Activated CD4-positive, alpha-beta T cell treated with anti-CD3 and anti-CD28 coated beads for 48 hours (primary cell): ENCODE data around the gene RPTN.
"Not testable (repeated sequence)": the region's sequence is repeated elsewhere in the genome, so short reads cannot be mapped to it uniquely, and the experiment has no call there.

Experiments
- DNase-seq: peaks from one replicate; pipeline ENCODE4 v3.0.0-alpha.2; 2020

Gene RPTN

DNA sequence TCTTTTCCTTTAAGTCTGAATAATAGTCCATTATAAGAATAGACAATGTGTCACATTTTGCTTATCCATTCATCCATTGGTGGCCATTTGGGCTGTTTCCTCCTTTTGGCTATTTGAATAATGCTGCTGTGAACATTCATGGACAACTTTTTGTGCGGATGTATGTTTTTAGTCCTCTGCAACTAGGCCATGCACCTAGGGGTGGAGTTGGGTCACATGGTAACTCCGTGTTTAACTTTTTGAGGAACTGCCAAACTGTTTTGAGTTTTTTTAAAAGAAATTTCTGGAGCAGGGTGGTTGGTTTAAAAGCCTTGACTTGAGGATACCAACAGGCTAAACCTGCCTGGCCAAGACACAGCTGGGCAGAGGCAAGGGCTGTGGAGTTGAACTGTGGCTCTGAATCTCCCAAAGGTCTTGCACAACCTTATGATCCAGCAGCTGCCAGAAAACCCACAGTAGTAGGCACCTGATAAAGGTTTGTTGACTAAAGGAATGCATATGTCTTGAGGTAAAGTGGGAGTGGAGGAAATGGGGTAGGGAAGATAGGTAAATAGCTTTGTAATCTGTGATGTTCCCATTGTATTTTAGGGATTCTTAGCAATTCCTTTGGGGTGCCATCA lies 5.6 kb upstream of the RPTN start:
- no peak for DNase-seq

DNA sequence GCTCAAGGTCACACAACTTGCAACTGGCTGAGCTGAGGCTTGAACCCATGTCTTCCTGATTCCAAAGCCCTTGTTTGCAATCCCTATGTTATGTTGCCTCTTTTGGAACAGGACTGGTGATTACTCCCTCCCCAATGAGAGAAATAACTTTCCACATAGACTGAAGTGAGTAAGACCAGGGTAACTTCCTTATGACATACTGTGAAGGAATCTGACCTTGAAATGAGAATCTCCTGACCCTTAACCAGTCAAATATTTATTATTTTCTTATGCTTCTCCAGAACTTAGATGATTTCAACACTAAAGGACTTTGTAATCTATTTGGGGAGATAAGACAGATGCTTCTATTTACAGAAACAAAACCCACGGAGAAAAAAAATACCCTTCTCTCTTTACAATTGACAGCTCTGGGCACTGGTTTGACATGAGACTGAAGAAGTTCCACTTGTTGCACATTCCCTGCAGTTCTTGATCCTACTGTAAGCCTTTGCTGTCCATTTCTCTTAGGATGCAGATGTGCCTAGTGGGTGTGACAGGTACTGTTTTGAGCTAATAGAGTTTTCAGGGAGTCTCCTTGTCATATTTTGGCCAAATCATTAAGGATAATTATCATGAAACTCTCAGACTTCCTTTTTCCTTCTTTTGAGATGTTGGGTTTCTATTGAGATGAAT lies 3.9 kb upstream of the RPTN start:
- no peak for DNase-seq

DNA sequence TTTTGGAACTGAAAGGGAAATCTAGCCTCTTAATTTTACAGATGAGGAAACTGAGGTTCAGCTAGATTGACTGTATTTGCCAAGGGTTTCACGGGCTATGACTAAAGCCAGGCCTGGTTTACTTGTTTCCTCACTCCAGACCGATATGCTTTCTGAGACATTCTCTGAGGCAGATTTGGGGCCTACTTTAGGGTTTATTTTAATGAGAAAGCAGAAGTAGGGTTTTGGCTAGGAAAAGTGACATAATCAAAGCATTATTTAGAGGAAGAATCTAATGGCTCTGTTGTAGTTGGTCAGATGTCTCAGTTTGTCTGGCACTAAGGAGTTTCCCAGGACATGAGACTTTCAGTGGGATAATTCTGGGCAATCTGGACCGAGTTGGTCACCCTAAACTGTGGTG lies 1.5 kb upstream of the RPTN start:
- DNase-seq, result no peak

DNA sequence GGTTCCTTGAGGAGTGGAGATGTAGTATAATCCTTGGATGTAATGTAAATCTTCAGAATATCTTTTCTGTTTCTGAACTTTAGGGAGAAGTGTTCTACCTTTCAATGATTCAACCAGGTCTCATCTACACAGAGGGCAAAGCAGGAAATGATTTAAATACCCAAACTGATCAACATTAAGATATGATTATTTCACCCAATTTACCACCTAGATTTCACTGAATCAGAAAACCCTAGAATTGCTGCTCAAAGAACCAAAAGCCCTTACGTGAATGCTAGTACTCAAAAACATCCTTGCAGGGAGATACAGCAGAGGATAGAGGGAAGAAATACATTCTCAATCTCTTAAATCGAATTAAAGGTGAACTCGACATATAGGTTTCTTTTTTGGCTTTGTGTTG lies 5.0 kb downstream of the RPTN start:
- DNase-seq, result no peak

DNA sequence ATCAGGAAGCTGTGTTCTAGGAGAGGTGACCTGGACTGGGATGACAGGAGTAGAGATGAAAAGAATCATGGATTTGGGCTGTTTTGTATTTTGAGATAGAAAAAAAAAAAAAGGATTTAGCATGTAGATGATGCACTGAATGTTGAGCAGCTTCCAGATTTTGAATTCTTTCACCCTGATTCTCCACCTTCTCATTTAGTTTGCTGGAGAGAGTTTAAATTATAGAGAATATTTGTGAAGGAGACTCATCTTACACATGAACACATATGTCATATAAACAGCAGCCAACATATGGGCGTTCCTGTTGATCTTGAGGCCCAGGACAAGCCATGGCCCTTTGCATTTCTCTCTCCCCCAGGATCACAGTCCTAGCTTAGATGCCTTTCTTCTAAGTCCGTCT lies 7.4 kb downstream of the RPTN start:
- DNase-seq, result no peak

DNA sequence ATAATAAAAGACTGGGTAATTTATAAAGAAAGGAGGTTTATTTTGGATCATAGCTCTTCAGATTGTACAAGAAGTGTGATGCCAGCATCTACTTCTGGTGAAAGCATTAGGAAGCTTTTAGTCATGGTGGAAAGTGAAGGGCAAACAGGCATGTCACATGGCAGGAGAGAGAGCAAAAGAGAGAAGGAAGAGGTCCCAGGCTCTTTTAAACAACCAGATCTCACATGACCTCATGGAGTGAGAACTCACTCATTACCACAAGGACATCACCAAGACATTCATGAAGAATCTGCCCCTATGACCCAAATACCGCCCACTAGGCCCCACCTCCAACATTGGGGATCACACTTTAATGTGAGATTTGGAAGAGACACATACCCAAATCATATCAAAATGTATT lies 10.0 kb downstream of the RPTN start:
- DNase-seq, result no peak

DNA sequence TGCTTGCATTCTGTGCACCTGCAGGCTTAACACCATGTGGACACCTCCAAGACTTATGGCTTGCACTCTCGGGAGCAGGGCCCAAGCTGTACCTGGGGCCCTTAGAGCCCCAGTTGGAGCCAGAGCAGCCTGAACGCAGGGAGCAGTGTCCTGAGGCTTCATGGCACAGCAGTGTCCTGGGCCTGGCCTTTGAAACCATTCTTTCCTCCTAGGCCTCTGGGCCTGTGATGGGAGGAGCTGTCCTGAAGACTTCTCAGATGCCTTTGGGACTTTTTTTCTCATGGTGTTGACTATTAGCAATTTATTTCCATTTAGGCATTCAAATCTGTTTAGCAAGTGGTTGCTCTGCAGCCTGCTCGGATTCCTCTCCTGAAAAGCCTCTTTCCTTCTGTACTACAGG lies 11.0 kb downstream of the RPTN start:
- DNase-seq, result no peak

DNA sequence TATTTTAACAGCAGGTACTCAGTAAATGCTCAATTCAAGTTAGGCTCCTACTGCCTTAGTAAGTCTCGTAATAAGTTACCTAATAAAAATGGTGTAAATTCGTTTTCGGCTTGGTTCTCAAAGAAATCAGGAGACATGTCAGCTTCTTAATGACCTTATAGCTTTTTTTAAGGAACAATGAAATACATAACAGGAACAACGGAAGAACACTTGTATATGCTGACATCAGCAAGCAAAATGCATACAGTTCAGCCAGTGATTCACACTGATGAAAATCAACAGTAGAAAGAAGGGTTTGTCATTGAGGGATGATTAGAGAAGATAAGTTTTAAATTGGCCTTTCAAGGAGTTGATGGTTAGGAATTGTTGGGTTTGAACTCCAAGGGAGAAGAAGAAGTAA lies 13.3 kb downstream of the RPTN start:
- DNase-seq, result no peak

DNA sequence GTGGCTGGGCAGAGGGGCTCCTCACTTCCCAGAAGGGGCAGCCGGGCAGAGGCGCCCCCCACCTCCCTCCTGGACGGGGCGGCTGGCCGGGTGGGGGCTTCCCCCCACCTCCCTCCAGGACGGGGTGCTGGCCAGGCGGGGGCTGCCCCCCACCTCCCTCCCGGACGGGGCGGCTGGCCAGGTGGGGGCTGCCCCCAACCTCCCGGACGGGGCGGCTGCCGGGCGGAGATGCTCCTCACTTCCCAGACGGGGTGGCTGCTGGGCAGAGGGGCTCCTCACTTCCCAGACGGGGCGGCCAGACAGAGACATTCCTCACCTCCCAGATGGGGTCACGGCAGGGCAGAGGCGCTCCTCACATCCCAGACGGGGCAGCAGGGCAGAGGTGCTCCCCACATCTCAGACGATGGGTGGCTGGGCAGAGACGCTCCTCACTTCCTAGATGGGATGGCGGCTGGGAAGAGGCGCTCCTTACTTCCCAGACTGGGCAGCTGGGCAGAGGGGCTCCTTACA lies 14.3 kb downstream of the RPTN start:
- not testable (repeated sequence) for DNase-seq

DNA sequence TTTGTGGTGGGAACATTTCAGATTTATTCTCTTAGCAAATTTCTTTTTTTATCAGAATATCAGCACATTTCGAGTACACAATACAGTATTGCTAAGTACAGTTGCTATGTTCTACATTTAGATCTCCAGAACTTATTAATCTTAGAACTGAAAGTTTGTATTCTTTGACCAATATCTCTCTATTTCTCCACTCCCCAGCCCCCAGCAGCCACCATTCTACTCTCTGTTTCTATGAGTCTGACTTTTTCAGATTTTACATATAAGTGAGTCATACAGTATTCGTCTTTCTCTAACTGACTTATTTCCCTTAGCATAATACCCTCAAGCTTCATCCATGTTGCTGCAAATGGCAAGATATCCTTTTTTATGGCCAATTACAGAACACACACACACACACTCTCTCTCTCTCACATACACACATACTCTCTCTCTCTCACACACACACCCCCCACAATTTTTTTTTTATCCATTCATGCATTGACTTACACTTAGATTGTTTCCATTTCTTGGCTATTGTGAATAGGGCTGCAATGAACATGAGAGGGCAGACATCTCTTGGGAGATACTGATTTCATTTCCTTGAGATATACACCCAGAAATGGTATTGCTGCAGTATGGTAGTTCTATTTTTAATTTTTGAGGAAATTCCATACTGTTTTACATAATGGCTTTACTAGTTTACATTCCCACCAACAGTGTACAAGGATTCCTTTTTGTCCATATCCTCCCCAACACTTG lies 15.7 kb downstream of the RPTN start:
- peak; percentile 62 for DNase-seq

DNA sequence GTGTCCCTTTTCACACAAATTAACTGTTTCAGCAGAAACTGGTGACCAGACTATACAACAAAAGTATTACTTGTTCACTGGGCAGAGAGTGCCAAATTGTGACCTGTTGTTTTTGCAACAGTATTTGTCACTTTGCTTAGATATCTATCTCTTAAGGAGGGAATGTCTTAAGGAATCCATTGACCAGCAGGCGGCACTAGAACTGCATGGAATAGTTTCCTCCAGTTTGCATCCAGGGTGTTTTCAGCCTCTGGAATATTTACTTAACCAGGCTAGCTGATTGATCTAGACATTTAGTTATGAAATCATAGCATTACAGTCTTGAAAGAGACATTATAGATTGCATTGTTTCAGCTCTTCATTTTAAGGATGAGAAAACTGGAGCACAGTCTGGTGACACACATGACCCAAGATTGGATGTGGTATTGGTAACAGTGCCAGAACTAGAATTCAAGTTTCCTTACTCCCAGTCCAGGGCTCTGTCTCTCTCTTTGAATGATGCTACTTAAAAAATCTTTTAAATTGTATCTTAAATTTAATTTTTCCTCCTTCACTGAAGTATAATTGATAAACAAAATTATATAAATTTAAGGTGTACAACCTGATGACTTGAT lies 16.9 kb downstream of the RPTN start:
- peak; percentile 23 for DNase-seq

DNA sequence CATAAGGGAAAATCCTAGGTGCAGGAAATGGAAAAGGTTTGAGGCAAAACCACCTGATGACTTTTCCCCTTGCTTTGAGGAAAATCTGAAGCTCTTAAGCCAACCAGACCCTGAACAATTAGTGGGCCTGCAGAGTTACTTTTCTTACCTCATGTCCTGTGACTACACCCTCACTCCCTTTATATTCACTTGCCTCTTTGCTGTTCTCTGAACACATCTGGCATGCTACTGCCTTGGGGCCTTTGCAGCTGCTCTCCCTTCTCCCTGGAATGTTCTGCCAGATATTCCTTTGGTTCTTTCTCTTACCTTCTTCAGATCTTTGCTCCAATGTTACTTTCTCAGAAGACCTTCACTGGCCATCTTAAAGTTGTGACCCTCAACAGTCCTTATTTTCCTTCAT lies 21.8 kb downstream of the RPTN start:
- DNase-seq, result no peak

DNA sequence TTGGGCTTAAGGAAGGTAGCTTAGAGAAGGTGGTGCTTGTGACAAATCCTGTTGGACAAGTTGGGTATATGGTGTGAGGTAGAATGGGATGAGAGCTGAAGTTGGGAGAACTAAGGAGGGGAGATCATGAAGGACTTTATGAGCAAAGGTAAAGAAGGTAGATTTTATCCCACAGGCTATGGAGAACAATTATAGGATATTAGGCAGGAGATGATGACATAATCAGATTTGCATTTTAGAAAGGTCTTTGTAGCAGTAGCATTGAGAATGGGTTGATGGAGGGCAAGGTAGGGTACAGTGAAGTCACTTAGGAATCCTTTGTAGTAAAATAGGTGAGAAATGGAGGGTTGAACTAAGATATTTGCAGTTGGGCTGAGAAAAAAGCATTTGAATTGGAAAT lies 28.8 kb downstream of the RPTN start:
- DNase-seq, result no peak

DNA sequence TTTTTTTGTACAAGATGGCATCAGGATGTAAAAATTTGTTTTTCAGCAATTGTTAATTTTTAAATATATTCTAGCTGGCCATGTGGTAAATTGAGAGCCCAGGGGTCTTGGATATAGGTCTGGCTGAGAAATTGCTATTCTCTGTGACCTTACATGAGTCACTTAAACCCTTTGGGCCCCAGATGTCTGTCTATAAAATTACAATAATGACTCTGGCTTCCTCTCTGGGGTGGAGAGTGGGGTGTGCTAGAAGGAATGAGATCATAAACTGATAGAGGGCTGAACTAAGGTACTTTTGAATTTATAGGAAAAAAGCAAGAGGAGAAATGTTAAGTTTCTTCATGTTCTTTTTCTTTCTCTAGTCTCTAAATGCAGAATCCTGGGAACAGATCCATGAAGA lies 31.4 kb downstream of the RPTN start:
- no peak for DNase-seq

DNA sequence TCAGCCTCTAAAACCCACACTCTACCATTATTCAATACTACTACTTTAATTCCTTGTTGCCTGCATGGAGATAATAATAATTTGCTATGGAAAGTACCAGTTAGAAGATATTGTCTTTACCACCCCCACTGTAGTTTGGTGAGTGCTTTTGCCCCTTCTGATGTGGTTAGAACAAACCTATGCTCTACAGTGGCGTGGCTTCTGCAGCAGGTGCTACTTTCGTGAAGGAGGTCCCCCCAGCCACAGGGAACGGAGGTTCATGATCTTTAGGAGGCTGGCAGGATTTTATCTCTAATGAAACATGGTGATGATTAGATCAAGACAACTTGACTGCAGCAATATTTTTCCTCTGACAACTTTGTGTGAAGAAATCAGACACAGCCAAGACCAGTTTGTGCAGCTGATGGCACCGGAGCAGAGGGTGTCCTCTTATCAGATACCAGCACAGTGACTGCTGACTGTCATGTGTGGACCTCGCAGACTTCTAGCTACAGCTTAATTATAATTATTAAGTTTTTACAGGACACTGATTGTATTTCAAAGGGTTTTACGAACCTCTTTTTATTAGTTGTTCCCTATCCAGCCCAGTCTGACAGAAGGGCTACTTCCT lies 33.1 kb downstream of the RPTN start:
- no peak for DNase-seq

DNA sequence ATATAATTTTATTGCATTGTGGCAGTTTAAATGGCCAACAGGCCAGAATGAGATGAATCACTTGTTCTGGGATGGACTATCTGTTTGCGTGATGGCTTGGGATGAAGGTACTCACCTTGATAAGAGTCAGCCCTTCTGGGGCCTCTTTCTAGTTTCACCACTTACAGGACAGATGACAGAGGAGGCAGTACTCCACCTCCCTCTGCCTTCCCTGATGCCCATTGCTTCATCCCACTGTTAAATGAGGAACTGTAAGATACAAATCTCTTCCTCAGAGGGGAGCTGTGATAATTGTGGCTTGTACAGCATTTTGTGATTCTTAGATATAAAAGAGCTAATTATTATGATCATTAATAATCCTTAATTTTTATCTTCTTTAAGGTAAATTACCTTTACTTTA lies 40.1 kb downstream of the RPTN start:
- DNase-seq, result no peak

DNA sequence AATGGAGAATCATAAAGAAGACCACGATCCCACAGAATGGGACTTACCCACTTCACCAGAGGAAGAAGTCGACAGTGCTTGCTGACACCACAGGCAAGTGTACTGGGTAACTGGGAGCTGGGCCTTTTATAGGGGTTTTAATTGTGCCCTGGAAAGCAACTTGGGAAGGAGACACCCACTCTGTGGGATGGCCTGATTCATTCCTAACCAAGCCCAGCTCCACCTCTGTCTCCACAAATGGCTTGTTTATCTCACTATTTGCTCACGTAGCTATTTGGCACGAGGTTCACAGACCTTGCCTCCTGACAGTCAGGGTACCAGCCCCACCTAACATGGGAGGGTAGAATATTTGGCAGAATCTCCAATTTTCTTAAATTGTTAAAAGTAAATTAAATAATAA lies 43.7 kb downstream of the RPTN start, which contains the start of gene TCHH:
Gene TCHH (minus strand): TSS at position 101 of the 400 bp plus-strand sequence. CDS start 1,364 bp downstream, outside the sequence.
- no peak for DNase-seq

DNA sequence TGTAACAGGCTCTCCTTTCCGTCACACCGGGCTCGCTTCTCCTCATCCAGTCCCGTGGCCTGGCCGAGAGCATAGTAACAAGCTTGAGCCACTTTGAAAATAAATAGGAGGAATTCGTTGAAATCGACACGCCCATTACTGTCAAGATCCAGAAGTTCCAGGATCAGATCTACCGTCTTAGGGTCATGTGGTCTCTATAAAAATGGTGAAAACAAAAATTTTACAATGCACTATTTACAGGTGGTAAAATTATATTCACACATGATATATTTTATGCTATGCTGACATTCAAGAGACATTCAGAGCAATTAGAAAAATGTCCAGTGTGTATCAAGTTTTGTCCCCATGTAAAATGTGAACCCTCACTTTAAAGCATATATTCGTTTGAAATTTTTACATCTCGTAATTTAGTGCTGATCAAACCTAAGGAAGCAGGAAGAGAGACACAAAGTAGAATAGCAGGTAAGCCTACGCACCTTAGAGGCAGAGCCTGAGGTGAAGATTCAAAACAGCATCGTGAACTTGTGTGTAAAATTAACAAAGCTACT lies 46.1 kb downstream of the RPTN start:
- DNase-seq, result no peak

DNA sequence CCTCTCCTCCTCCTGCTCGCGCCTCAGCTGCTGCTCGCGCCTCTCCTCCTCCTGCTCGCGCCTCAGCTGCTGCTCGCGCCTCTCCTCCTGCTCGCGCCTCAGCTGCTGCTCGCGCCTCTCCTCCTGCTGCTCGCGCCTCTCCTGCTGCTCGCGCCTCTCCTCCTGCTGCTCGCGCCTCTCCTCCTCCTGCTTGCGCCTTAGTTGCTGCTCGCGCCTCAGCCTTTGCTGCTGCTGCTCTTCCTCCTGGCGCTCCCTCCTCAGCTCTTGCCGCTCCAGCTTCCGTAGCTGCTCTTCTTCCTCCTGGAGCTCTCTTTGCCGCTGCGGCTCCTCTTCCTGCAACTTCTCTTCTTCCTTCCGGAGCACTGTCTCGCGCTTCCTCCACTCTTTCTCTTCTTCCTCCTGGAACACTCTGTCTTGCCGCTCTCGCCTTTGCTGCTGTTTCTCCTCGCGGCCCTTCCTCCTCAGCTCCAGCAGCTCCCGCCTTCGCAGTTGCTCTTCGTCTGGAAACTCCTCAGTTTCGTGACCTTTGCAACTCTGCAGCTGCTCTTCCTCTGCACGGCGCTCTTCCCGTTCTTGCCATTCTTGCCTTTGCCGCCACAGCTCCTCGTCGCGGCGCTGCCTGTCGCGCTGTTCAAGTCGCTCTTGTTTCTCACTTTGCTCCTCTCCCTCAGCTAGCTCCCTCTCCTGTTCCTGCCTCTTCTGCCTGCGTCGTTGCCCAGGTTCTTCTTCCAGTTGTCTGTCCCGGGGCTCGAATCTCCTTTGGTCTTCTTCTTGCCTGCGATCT lies 46.7 kb downstream of the RPTN start:
- DNase-seq, result peak; percentile 14

DNA sequence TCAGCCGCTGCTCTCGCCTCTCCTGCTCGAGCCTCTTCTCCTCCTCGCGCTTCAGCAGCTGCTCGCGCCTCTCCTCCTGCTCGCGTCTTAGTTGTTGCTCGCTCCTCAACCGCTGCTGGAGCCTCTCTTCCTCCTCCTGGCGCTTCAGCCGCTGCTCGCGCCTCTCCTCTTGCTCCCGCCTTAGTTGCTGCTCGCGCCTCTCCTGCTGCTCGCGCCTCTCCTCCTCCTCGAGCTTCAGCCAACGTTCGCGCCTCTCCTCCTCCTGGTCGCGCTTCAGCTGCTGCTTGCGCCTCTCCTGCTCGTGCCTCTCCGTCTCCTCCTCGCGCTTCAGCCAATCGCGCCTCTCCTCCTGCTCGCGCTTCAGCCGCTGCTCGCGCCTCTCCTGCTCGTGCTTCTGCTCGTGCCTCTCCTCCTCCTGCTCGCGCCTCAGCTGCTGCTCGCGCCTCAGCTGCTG lies 47.5 kb downstream of the RPTN start:
- DNase-seq, result peak; percentile 57

DNA sequence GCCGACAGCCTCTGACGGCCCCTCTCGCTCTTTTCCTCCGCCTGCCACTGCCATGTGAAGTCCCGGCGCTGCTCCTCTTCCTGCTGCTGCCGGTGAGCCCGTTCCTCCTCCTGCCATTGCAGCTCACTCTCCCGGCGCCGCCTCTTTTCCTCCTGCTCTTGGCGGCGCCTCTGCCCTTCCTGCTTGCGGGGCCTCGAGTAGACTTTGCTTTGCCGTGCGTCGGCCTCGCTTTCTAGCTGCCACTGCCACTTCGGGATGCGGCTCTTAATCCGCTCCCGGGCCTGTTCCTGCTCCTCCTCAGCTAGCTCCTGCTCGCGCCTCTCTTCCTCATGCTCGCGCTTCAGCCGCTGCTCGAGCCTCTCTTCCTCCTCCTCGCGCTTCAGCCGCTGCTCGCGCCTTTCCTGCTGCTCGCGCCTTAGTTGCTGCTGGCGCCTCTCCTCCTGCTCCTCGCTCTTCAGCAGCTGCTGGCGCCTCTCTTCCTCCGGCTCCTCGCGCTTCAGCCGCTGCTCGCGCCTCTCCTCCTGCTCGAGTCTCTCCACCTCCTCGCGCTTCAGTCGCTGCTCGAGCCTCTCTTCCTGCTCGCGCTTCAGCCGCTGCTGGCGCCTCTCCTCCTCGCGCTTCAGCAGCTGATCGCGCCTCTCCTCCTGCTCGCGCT lies 48.0 kb downstream of the RPTN start:
- DNase-seq, result peak; percentile 51
